Panc1 (cell line): ENCODE results near the gene SMOC2. TPM values are rescaled to one million over a fixed set of nuclear protein-coding genes. Genes with fewer than 3 reads are reported as not detected.
A peak's percentile ranks its signal among the peaks of the same experiment; 100 is the strongest.

Source experiments
- ATAC-seq: fragments of 200-7000 bp; cut with Tn5 transposase; 2 replicates; pipeline ENCODE4 v1.9.1; 2020; ENCODE audit warnings: mild to moderate bottlenecking, moderate library complexity
- BruUV-seq: library from RNA; stranded (reverse); fragments of 400-500 nt; replicated peaks from 2 replicates; lab custom pipeline; 2021; lab: Mats Ljungman, UMichigan
- CTCF ChIA-PET: fragments of 300-600 bp; sonication (Branson Sonifier 250); formaldehyde crosslinking; loops from one replicate; lab custom pipeline; 2022; ENCODE audit warnings: antibody characterized with exemption; lab: Charles Lee
- POLR2A ChIA-PET: fragments of 300-600 bp; sonication (Branson Sonifier 250); formaldehyde crosslinking; loops from one replicate; lab custom pipeline; 2022; ENCODE audit warnings: antibody characterized with exemption; lab: Charles Lee
- DNase-seq: peaks from one replicate; pipeline ENCODE4 v3.0.0-alpha.2; 2010; ENCODE audit warnings: low read depth, low spot score
- H3K27ac ChIP-seq: 2 replicates; pipeline ENCODE4 v1.5.1; 2011; ENCODE audit warnings: mild to moderate bottlenecking, low read length, inconsistent platforms
- H3K27me3 ChIP-seq: fragments of 200-500 bp; sonication (Bioruptor generic); 2 replicates; pipeline ENCODE4 v1.6.0; 2014; ENCODE audit warnings: low read length, inconsistent platforms; ENCODE audit not compliant: control insufficient read depth, insufficient read depth
- H3K36me3 ChIP-seq: fragments of 200-500 bp; sonication (Bioruptor generic); 2 replicates; pipeline ENCODE4 v1.5.1; 2014; ENCODE audit warnings: inconsistent platforms, mild to moderate bottlenecking, low read length, moderate library complexity; ENCODE audit not compliant: control insufficient read depth, insufficient read depth
- H3K4me1 ChIP-seq: 2 replicates; pipeline ENCODE4 v1.5.1; 2011; ENCODE audit warnings: inconsistent platforms, mild to moderate bottlenecking, low read length, moderate library complexity; ENCODE audit not compliant: control insufficient read depth, insufficient read depth
- H3K4me3 ChIP-seq, 2 experiments: 2 replicates each; pipeline ENCODE4 v1.5.1; 2011 to 2012; ENCODE audit warnings: low read depth in 2 of 2, low read length in 2 of 2, mild to moderate bottlenecking in 2 of 2, inconsistent platforms in 1 of 2, moderate library complexity in 1 of 2
- H3K9me3 ChIP-seq: fragments of 200-500 bp; sonication (Bioruptor generic); 2 replicates; pipeline ENCODE4 v1.5.1; 2014; ENCODE audit warnings: low read depth, mild to moderate bottlenecking, inconsistent platforms, low read length, moderate library complexity; ENCODE audit not compliant: control insufficient read depth, insufficient read depth
- CTCF ChIP-seq: fragments of 450-650 bp; IDR thresholded peaks from 2 replicates; pipeline ENCODE4 v1.5.1; 2017; ENCODE audit warnings: mild to moderate bottlenecking
- POLR2AphosphoS5 ChIP-seq: IDR thresholded peaks from 2 replicates; pipeline ENCODE4 v1.6.1; 2012; ENCODE audit warnings: mild to moderate bottlenecking, low read depth, low read length, moderate library complexity
- REST ChIP-seq, 2 experiments: IDR thresholded peaks; 2 replicates each; pipeline ENCODE4 v1.6.1; 2011 to 2012; ENCODE audit warnings: low read depth in 2 of 2, control low read depth in 1 of 2, low read length in 1 of 2, mild to moderate bottlenecking in 1 of 2, moderate library complexity in 1 of 2; ENCODE audit not compliant: insufficient read depth in 1 of 2
- SIN3A ChIP-seq: IDR thresholded peaks from 2 replicates; pipeline ENCODE4 v1.6.1; 2012; ENCODE audit warnings: low read depth, mild to moderate bottlenecking, low read length, moderate library complexity, borderline replicate concordance; ENCODE audit not compliant: insufficient read depth
- TCF7L2 ChIP-seq: IDR thresholded peaks from 2 replicates; pipeline ENCODE4 v1.6.1; 2011; ENCODE audit warnings: mild to moderate bottlenecking, low read depth, low read length, inconsistent platforms
- in situ Hi-C: cut with HindIII; loops from 2 replicates; pipeline ENCODE4 v1.10.0; 2016; ENCODE audit warnings: low sequenced_read_pairs, low pct_unique_long_range_greater_than_20kb
- intact Hi-C: fragments of 100-400 bp; cut with micrococcal nuclease; formaldehyde crosslinking; loops from one replicate; pipeline ENCODE4 v1.10.0; 2022; ENCODE audit not compliant: unreplicated experiment
- total RNA-seq: library from RNA; stranded (reverse); gene quantifications from one replicate; pipeline ENCODE4 v1.2.1, GENCODE V29; 2021; ENCODE audit not compliant: unreplicated experiment

SMOC2 gene
- total RNA-seq, 1 experiment from 2014 or later = 0.13 TPM

- intact Hi-C loops (no loop called here), in situ Hi-C loops (no loop called here)
- no peaks in the 10 kb centered on the region for H3K9me3 ChIP-seq
- ATAC-seq (no peak), DNase-seq (no peak)
- no peak overlapping the region for H3K27ac ChIP-seq
- no peaks in the 10 kb centered on the region for H3K4me1 ChIP-seq
- BruUV-seq = no TSS peak
- TF ChIP-seq SIN3A = no peak
- TF ChIP-seq REST (IDR thresholded peaks at IDR 0.05; ENCODE audit: insufficient read depth in 1 of 2, low read depth in 2 of 2, low read length in 1 of 2) = no peak
- TF ChIP-seq CTCF = no peak
- no peak for TF ChIP-seq TCF7L2
- TF ChIP-seq POLR2AphosphoS5 = no peak
- CTCF ChIA-PET = no interaction called here
- no peak overlapping the region for H3K4me3 ChIP-seq
- H3K36me3 ChIP-seq = no peaks in the 10 kb centered on the region
- peaks cover 8% of the 10 kb centered on the region for H3K27me3 ChIP-seq
- POLR2A ChIA-PET = no interaction called here
Observed at GRCh38 chr6:168529214-168529613, 88.2 kb downstream of the SMOC2 start.

- Histone ChIP-seq H3K27ac (no peak overlapping the region), H3K9me3 (no peaks in the 10 kb centered on the region), H3K4me1 (no peaks in the 10 kb centered on the region), H3K27me3 (peaks cover 8% of the 10 kb centered on the region), H3K4me3 (no peak overlapping the region), H3K36me3 (no peaks in the 10 kb centered on the region)
- ATAC-seq (peak; percentile 58), DNase-seq (no peak)
- POLR2A ChIA-PET = no interaction called here
- CTCF ChIA-PET = interaction anchor here (0.6 kb wide), 1 partner anchor 268 kb away, joined by 3 read pairs; no protein-coding TSS in a partner anchor
- intact Hi-C loops (no loop called here), in situ Hi-C loops (no loop called here)
- TF ChIP-seq SIN3A (no peak), REST (IDR thresholded peaks at IDR 0.05; ENCODE audit: insufficient read depth in 1 of 2, low read depth in 2 of 2, low read length in 1 of 2) (no peak), CTCF (no peak), TCF7L2 (no peak), POLR2AphosphoS5 (no peak)
- no TSS peak for BruUV-seq
Observed at GRCh38 chr6:168530653-168531071, 89.7 kb downstream of the SMOC2 start.
